Measurements from ENCODE around the gene UBR7. TPM values are rescaled to one million over a fixed set of nuclear protein-coding genes. Genes with fewer than 3 reads are reported as not detected.

The UBR7 gene
- total RNA-seq, 2 donors from 2014 or later, result 22.6 to 26.2 TPM

GRCh38 chr14:93274055-93274806 is 67.2 kb downstream of the UBR7 start:
- TF ChIP-seq, protein P1, sequence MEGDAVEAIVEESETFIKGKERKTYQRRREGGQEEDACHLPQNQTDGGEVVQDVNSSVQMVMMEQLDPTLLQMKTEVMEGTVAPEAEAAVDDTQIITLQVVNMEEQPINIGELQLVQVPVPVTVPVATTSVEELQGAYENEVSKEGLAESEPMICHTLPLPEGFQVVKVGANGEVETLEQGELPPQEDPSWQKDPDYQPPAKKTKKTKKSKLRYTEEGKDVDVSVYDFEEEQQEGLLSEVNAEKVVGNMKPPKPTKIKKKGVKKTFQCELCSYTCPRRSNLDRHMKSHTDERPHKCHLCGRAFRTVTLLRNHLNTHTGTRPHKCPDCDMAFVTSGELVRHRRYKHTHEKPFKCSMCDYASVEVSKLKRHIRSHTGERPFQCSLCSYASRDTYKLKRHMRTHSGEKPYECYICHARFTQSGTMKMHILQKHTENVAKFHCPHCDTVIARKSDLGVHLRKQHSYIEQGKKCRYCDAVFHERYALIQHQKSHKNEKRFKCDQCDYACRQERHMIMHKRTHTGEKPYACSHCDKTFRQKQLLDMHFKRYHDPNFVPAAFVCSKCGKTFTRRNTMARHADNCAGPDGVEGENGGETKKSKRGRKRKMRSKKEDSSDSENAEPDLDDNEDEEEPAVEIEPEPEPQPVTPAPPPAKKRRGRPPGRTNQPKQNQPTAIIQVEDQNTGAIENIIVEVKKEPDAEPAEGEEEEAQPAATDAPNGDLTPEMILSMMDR (IDR thresholded peaks at IDR 0.05), result no peak
- Histone ChIP-seq H3K9me3 (no peaks in the 10 kb centered on the region), H3K4me3 (no peak overlapping the region), H3K4me1 (peaks cover 0 to 12% of the 10 kb centered on the region in 2 donors), H3K27me3 (no peaks in the 10 kb centered on the region), H3K36me3 (no peaks in the 10 kb centered on the region), H3K27ac (no peak overlapping the region)
- no peak for DNase-seq (ENCODE audit: low spot score)

DNA sequence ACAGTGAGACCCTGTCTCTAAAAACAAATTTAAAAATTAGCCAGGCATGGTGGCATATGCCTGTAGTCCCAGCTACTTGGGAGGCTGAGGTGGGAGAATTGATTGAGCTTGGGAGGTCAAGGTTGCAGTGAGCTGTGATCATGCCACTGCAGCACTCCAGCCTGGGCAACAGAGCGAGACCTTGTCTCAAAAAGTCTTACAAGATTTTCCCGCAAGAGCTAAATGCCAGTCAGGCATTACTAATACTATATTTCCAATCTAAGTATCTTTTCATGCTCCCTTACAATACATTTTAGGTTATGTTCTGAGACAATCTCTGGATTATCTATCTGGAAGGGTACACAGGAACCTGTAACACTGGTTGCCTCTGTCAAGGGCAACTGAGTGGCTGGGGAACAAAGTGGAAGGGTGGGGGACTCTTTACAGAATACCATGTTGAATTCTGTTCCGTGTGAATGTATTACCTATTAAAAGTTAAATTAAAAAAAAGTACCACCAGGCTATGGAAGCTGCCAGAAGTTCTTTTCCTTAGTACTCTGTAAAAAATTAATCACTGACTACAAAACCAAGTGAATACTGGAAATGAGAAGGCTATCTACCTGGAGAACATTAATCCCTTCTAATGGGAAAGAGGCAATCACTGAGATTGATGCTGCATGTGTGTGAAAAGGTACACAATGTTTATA is 69.1 kb downstream of the UBR7 start:
- H3K36me3 ChIP-seq, result no peaks in the 10 kb centered on the region
- DNase-seq (ENCODE audit: low spot score), result no peak
- no peaks in the 10 kb centered on the region for H3K9me3 ChIP-seq
- TF ChIP-seq, protein P1 (IDR thresholded peaks at IDR 0.05), result no peak
- H3K27ac ChIP-seq, result no peak overlapping the region
- no peak overlapping the region for H3K4me3 ChIP-seq
- H3K4me1 ChIP-seq, result peaks cover 0 to 5% of the 10 kb centered on the region in 2 donors
- H3K27me3 ChIP-seq, result no peaks in the 10 kb centered on the region

Other genes with a start within 250 kb of the UBR7 start
- gene ITPK1, start 91.3 kb upstream of the UBR7 start, total RNA-seq, result 10 to 100 TPM; 58.3 to 76.0 TPM
- 10 to 100 TPM; 40.1 to 47.1 TPM for gene MOAP1, start 22.4 kb upstream of the UBR7 start, total RNA-seq
- gene LYSET, start 21.9 kb upstream of the UBR7 start, total RNA-seq, result 10 to 100 TPM in 1 of 2 donors, 1 to 10 TPM in 1; 8.3 to 10.0 TPM
- 10 to 100 TPM in 1 of 2 donors, 1 to 10 TPM in 1; 7.8 to 11.9 TPM for gene GON7, start 191 bp upstream of the UBR7 start, total RNA-seq
- 10 to 100 TPM; 13.3 to 17.6 TPM for gene BTBD7, start 125.8 kb downstream of the UBR7 start, total RNA-seq
- gene COX8C, start 139.9 kb downstream of the UBR7 start, total RNA-seq, result not detected
- gene UNC79, start 223.7 kb downstream of the UBR7 start, total RNA-seq, result under 1 TPM; 0.19 to 0.31 TPM

Measured in right atrium auricular region (tissue), 2 donors.